MM.1S (cell line): ENCODE measurements around the gene NINL.

Experiments used
- EZH2 ChIP-seq: fragments of 300-600 bp; sonication (generic); optimal IDR thresholded peaks from 2 replicates; pipeline ENCODE3; 2017; ENCODE audit warnings: low read depth, mild to moderate bottlenecking, antibody characterized with exemption, low read length, mixed read lengths
- EZH2phosphoT487 ChIP-seq: fragments of 300-600 bp; sonication (generic); IDR thresholded peaks from 2 replicates; pipeline ENCODE4 v1.6.1; 2018; ENCODE audit warnings: antibody characterized with exemption, low read length
- TF ChIP-seq, protein P1 (sequence below): fragments of 300-600 bp; sonication (generic); IDR thresholded peaks from 2 replicates; pipeline ENCODE4 v1.5.1; 2016; ENCODE audit warnings: antibody characterized with exemption, low read length, mixed read lengths

DNA sequence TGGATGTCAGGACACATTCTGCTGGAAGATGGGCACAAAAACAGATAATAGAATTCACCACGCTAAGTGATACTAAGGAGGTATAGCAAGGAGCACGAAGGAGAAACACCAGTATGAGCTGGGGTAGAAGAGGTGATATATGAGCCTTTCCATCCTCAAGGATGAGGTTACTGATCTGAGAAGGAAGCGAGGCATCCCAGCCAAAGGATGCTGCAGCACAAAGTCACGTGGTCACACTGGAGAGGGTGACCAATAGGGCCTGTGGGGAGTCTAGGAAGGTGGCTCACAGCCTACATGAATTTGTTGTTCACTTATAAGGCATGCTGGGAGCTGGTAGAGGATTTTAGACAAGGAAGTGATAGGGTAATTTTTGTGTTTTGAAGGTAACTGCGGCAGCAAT is 176.4 kb downstream of the NINL start:
- TF ChIP-seq, protein P1, sequence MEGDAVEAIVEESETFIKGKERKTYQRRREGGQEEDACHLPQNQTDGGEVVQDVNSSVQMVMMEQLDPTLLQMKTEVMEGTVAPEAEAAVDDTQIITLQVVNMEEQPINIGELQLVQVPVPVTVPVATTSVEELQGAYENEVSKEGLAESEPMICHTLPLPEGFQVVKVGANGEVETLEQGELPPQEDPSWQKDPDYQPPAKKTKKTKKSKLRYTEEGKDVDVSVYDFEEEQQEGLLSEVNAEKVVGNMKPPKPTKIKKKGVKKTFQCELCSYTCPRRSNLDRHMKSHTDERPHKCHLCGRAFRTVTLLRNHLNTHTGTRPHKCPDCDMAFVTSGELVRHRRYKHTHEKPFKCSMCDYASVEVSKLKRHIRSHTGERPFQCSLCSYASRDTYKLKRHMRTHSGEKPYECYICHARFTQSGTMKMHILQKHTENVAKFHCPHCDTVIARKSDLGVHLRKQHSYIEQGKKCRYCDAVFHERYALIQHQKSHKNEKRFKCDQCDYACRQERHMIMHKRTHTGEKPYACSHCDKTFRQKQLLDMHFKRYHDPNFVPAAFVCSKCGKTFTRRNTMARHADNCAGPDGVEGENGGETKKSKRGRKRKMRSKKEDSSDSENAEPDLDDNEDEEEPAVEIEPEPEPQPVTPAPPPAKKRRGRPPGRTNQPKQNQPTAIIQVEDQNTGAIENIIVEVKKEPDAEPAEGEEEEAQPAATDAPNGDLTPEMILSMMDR, result no peak
- no peak for TF ChIP-seq EZH2
- TF ChIP-seq EZH2phosphoT487, result no peak
